GM21737 (cell line): Measurements from ENCODE around the gene PPP1R36.
"Not testable (repeated sequence)": the region's sequence is repeated elsewhere in the genome, so short reads cannot be mapped to it uniquely, and the experiment has no call there.

Experiments
- ATAC-seq: cut with Tn5 transposase; IDR thresholded peaks from one replicate; pipeline ENCODE4 v1.9.1; 2021; ENCODE audit warnings: mild to moderate bottlenecking, moderate library complexity; ENCODE audit not compliant: unreplicated experiment

The PPP1R36 gene

GRCh38 chr14:64518229-64518628 is 31.5 kb upstream of the PPP1R36 start:
- ATAC-seq: no peak

GRCh38 chr14:64520699-64521098 is 29.1 kb upstream of the PPP1R36 start:
- ATAC-seq: no peak

GRCh38 chr14:64522591-64523355 is 27.0 kb upstream of the PPP1R36 start:
- ATAC-seq: no peak

GRCh38 chr14:64525354-64525753 is 24.4 kb upstream of the PPP1R36 start:
- no peak for ATAC-seq

GRCh38 chr14:64531567-64531966 is 18.2 kb upstream of the PPP1R36 start:
- ATAC-seq: no peak

- ATAC-seq: no peak
Measured at GRCh38 chr14:64536488-64537245, 13.1 kb upstream of the PPP1R36 start.

GRCh38 chr14:64540208-64541202 is 9.3 kb upstream of the PPP1R36 start, which contains the start of gene HSPA2:
HSPA2 (plus strand) TSS chr14:64540741; CDS start chr14:64540850, 109 bp downstream.
- ATAC-seq: peak; percentile 94

- no peak for ATAC-seq
Measured at GRCh38 chr14:64541261-64541971, 8.3 kb upstream of the PPP1R36 start.

- no peak for ATAC-seq
Measured at GRCh38 chr14:64541972-64542835, 7.6 kb upstream of the PPP1R36 start.

GRCh38 chr14:64542836-64543201 is 6.9 kb upstream of the PPP1R36 start:
- ATAC-seq: no peak

GRCh38 chr14:64544607-64545312 is 5.0 kb upstream of the PPP1R36 start:
- no peak for ATAC-seq

- no peak for ATAC-seq
Measured at GRCh38 chr14:64549016-64549415, 745 bp upstream of the PPP1R36 start.

- ATAC-seq: no peak
Measured at GRCh38 chr14:64550621-64551333, 1.0 kb downstream of the PPP1R36 start.

GRCh38 chr14:64554556-64554955 is 4.8 kb downstream of the PPP1R36 start:
- no peak for ATAC-seq

GRCh38 chr14:64556526-64556925 is 6.8 kb downstream of the PPP1R36 start:
- no peak for ATAC-seq

- ATAC-seq: not testable (repeated sequence)
Measured at GRCh38 chr14:64558216-64558615, 8.5 kb downstream of the PPP1R36 start.

- no peak for ATAC-seq
Measured at GRCh38 chr14:64561631-64562030, 11.9 kb downstream of the PPP1R36 start.

- no peak for ATAC-seq
Measured at GRCh38 chr14:64562436-64562835, 12.7 kb downstream of the PPP1R36 start.
